GM12878 (cell line): ENCODE data around the gene HIC1. TPM values are rescaled to one million over a fixed set of nuclear protein-coding genes. Genes with fewer than 3 reads are reported as not detected.
A peak's percentile ranks its signal among the peaks of the same experiment; 100 is the strongest.

Experiments used
- ATAC-seq: fragments of 200-7000 bp; cut with Tn5 transposase; 3 replicates; pipeline ENCODE4 v1.9.1; 2020; ENCODE audit warnings: mild to moderate bottlenecking, moderate library complexity
- BruUV-seq: library from RNA; stranded (reverse); fragments of 400-500 nt; replicated peaks from 2 replicates; lab custom pipeline; 2021; lab: Mats Ljungman, UMichigan
- CTCF ChIA-PET: fragments of 300-600 bp; sonication (Branson Sonifier 250); formaldehyde crosslinking; extraction: SDS; loops from one replicate; lab custom pipeline; 2021; ENCODE audit warnings: inconsistent platforms; lab: Yijun Ruan, JAX
- POLR2A ChIA-PET: fragments of 350-600 bp; formaldehyde crosslinking; extraction: SDS; loops from one replicate; lab custom pipeline; 2021; ENCODE audit warnings: inconsistent platforms; lab: Charles Lee
- RAD21 ChIA-PET: fragments of 300-600 bp; sonication (Branson Sonifier 250); formaldehyde crosslinking; loops from one replicate; lab custom pipeline; 2023; ENCODE audit warnings: antibody characterized with exemption; ENCODE audit not compliant: unreplicated experiment; lab: Charles Lee
- SMC1A ChIA-PET: fragments of 300-600 bp; sonication (Branson Sonifier 250); formaldehyde crosslinking; loops from one replicate; lab custom pipeline; 2023; ENCODE audit not compliant: unreplicated experiment, uncharacterized antibody; lab: Charles Lee
- DNase-seq: peaks from one replicate; pipeline ENCODE4 v3.0.0-alpha.2; 2011; ENCODE audit warnings: low read depth, low spot score
- FAIRE-seq: peaks from 3 replicates; lab custom pipeline; 2011; peaks lifted over from hg19 to GRCh38; lab: Jason Lieb, UNC
- H2AFZ ChIP-seq: 2 replicates; pipeline ENCODE4 v1.6.0; 2011; ENCODE audit warnings: low read depth, low read length, control low read depth; ENCODE audit not compliant: control insufficient read depth
- H3K27ac ChIP-seq: 2 replicates; pipeline ENCODE4 v1.5.1; 2011; ENCODE audit warnings: control low read depth; ENCODE audit not compliant: control insufficient read depth, insufficient read depth
- H3K27me3 ChIP-seq, 2 experiments: replicated peaks in 1 of 2; 2 replicates each; pipeline versions ENCODE4 v1.6.0 to v1.6.1; 2011; ENCODE audit warnings: low read length in 1 of 2; ENCODE audit not compliant: control insufficient read depth in 2 of 2, insufficient read depth in 2 of 2
- H3K36me3 ChIP-seq, 2 experiments: 2 replicates each; pipeline ENCODE4 v1.5.1; 2011; ENCODE audit warnings: low read length in 1 of 2; ENCODE audit not compliant: control insufficient read depth in 2 of 2, insufficient read depth in 2 of 2
- H3K4me1 ChIP-seq: 2 replicates; pipeline ENCODE4 v1.6.1; 2011; ENCODE audit warnings: mild to moderate bottlenecking, low read length, moderate library complexity, mixed read lengths; ENCODE audit not compliant: control insufficient read depth, insufficient read depth
- H3K4me2 ChIP-seq: 2 replicates; pipeline ENCODE4 v1.6.0; 2011; ENCODE audit warnings: control low read depth; ENCODE audit not compliant: control insufficient read depth, insufficient read depth
- H3K4me3 ChIP-seq: fragments of 200-600 bp; sonication (generic); 2 replicates; pipeline ENCODE4 v1.5.1; 2016
- H3K79me2 ChIP-seq: 2 replicates; pipeline ENCODE4 v1.6.0; 2011; ENCODE audit warnings: low read length; ENCODE audit not compliant: control insufficient read depth, insufficient read depth
- H3K9ac ChIP-seq: 2 replicates; pipeline ENCODE4 v1.8.0; 2011; ENCODE audit warnings: low read length, control low read depth, mixed read lengths; ENCODE audit not compliant: control insufficient read depth, insufficient read depth
- H3K9me3 ChIP-seq: replicated peaks from 3 replicates; pipeline ENCODE4 v1.5.1; 2011; ENCODE audit warnings: mild to moderate bottlenecking, low read length; ENCODE audit not compliant: control insufficient read depth, insufficient read depth
- H4K20me1 ChIP-seq: 2 replicates; pipeline ENCODE4 v1.6.0; 2011; ENCODE audit not compliant: control insufficient read depth, insufficient read depth
- ATF7 ChIP-seq: fragments of 450-650 bp; IDR thresholded peaks from 2 replicates; pipeline ENCODE4 v1.6.1; 2016; ENCODE audit warnings: low read depth, mild to moderate bottlenecking
- CEBPB ChIP-seq, 2 experiments: fragments of 150-350 bp in 1 of 2; IDR thresholded peaks; 2 replicates each; pipeline ENCODE4 v1.6.1; 2012 to 2014; ENCODE audit warnings: low read depth in 2 of 2, low read length in 2 of 2, borderline replicate concordance in 1 of 2, inconsistent platforms in 1 of 2
- CREM ChIP-seq: IDR thresholded peaks from 2 replicates; pipeline ENCODE4 v1.6.1; 2014; ENCODE audit warnings: antibody characterized with exemption, low read depth
- EGR1 ChIP-seq, 2 experiments: IDR thresholded peaks; 1 replicate in 1 of 2; 2 replicates in 1 of 2; pipeline ENCODE4 v1.6.1; 2011 to 2012; ENCODE audit warnings: low read depth in 2 of 2, low read length in 2 of 2, borderline replicate concordance in 1 of 2, mild to moderate bottlenecking in 1 of 2, moderate library complexity in 1 of 2
- ETV6 ChIP-seq, 2 experiments: fragments of 450-650 bp in 1 of 2; IDR thresholded peaks in 1 of 2; conservative IDR thresholded peaks in 1 of 2; 2 replicates each; pipeline ENCODE4 v1.6.1; 2014; ENCODE audit warnings: antibody characterized with exemption in 1 of 2, borderline replicate concordance in 1 of 2, low read depth in 1 of 2, mild to moderate bottlenecking in 1 of 2, moderate library complexity in 1 of 2
- GATAD2B ChIP-seq: fragments of 450-650 bp; conservative IDR thresholded peaks from 2 replicates; pipeline ENCODE4 v1.6.1; 2017; ENCODE audit warnings: low read depth, mild to moderate bottlenecking, moderate library complexity
- IRF4 ChIP-seq: IDR thresholded peaks from 2 replicates; pipeline ENCODE4 v1.6.1; 2011; ENCODE audit warnings: low read depth, low read length
- LARP7 ChIP-seq: fragments of 450-650 bp; IDR thresholded peaks from 2 replicates; pipeline ENCODE4 v1.6.1; 2017; ENCODE audit warnings: mild to moderate bottlenecking
- MLLT1 ChIP-seq: fragments of 450-650 bp; IDR thresholded peaks from 2 replicates; pipeline ENCODE4 v1.6.1; 2016; ENCODE audit warnings: mild to moderate bottlenecking
- MTA3 ChIP-seq: IDR thresholded peaks from 2 replicates; pipeline ENCODE4 v1.6.1; 2012; ENCODE audit warnings: low read length, inconsistent platforms, borderline replicate concordance
- NKRF ChIP-seq: fragments of 450-650 bp; conservative IDR thresholded peaks from 2 replicates; pipeline ENCODE4 v1.6.1; 2017; ENCODE audit warnings: mild to moderate bottlenecking, moderate library complexity
- POLR2A ChIP-seq: IDR thresholded peaks from 2 replicates; pipeline ENCODE4 v1.6.1; 2011; ENCODE audit warnings: low read depth, mild to moderate bottlenecking, low read length
- POLR2AphosphoS5 ChIP-seq: IDR thresholded peaks from 2 replicates; pipeline ENCODE4 v1.6.1; 2011; ENCODE audit warnings: mild to moderate bottlenecking, low read length, inconsistent platforms
- RB1 ChIP-seq: fragments of 450-650 bp; formaldehyde crosslinking; IDR thresholded peaks from 2 replicates; pipeline ENCODE4 v1.6.1; 2017; ENCODE audit warnings: mild to moderate bottlenecking, borderline replicate concordance
- SIN3A ChIP-seq: IDR thresholded peaks from 2 replicates; pipeline ENCODE4 v1.6.1; 2012; ENCODE audit warnings: low read depth, low read length, improper control_type of control experiment
- WRNIP1 ChIP-seq: IDR thresholded peaks from 2 replicates; pipeline ENCODE4 v1.6.1; 2011; ENCODE audit warnings: low read depth, low read length, improper control_type of control experiment, borderline replicate concordance
- YY1 ChIP-seq: IDR thresholded peaks from 2 replicates; pipeline ENCODE4 v1.6.1; 2011; ENCODE audit warnings: low read depth, mild to moderate bottlenecking, low read length
- ZNF207 ChIP-seq: fragments of 450-650 bp; IDR thresholded peaks from 2 replicates; pipeline ENCODE4 v1.6.1; 2014; ENCODE audit warnings: antibody characterized with exemption, mild to moderate bottlenecking, borderline replicate concordance
- WGBS: methylation state at CpG from one replicate; pipeline ENCODE4 v1.1.6; 2016; ENCODE audit warnings: low lambda C conversion rate; ENCODE audit not compliant: insufficient replicate concordance, insufficient coverage; ENCODE audit errors: missing lambda C conversion rate; 5-methylcytosine and 5-hydroxymethylcytosine counted together
- in situ Hi-C: fragments of 300-500 bp; cut with MboI; formaldehyde crosslinking; loops from 9 replicates; pipeline ENCODE4 v1.14.3; 2018; ENCODE audit warnings: mixed read lengths
- intact Hi-C: fragments of 100-400 bp; cut with micrococcal nuclease; formaldehyde crosslinking; loops from one replicate; pipeline ENCODE4 v1.14.2; 2022; ENCODE audit not compliant: unreplicated experiment
- polyA plus RNA-seq, 11 experiments: library from polyadenylated mRNA; depleted of rRNA in 4 of 11; unstranded in 6 of 11; stranded (reverse) in 5 of 11; fragments of >200 nt; fragmentation: Nextera tagmentation in 4 of 11; fragmentation: Illumina TruSeq in 1 of 11; extraction: Ambion mirVana in 4 of 11; extraction: Trizol in 1 of 11; gene quantifications; 1 replicate in 1 of 11; 2 replicates in 10 of 11; pipeline versions ENCODE4 v1.2.1 to v1.2.3, GENCODE V29; 2011 to 2016; ENCODE audit warnings: inconsistent platforms in 2 of 11, missing spikeins in 2 of 11, low read depth in 1 of 11
- total RNA-seq, 4 experiments: library from RNA; depleted of rRNA in 3 of 4; stranded (reverse); fragments of >200 nt in 3 of 4; fragmentation: Illumina TruSeq in 1 of 4; extraction: Trizol in 1 of 4; gene quantifications; 2 replicates each; pipeline versions ENCODE4 v1.2.1 to v1.2.3, GENCODE V29; 2013 to 2021

The HIC1 gene
- total and polyA plus RNA-seq, 10 of the 15 experiments (the other 5 are each of a cell fraction or from before 2014, with no cell fraction given) = 0.11 to 61.1 (median 4.9) TPM

GRCh38 chr17:2054262-2054511 lies 716 bp upstream of the HIC1 start (continued):
- TF ChIP-seq ATF7 (0 out of 2 replicates have a peak, but pooled peaks have one; percentile 40), MTA3 (no peak), ETV6 (conservative IDR thresholded peaks at IDR 0.05 in 1 of 2, IDR thresholded peaks at IDR 0.05 in 1 of 2; ENCODE audit: borderline replicate concordance in 1 of 2, low read depth in 1 of 2) (0 out of 4 replicates have a peak, but pooled peaks of 1 of the 2 experiments have one; percentile 20), EGR1 (IDR thresholded peaks at IDR 0.05; ENCODE audit: borderline replicate concordance in 1 of 2, low read depth in 2 of 2, low read length in 2 of 2) (no peak), CREM (no peak)

- Histone ChIP-seq H3K4me1 (peaks cover 22% of the 10 kb centered on the region), H3K79me2 (peaks cover 59% of the 10 kb centered on the region), H3K4me3 (peak overlapping the region; percentile 95), H2AFZ (peak overlapping the region; percentile 19), H3K27ac (peak overlapping the region; percentile 84), H3K36me3 (peaks cover 4 to 16% of the 10 kb centered on the region in 2 experiments), H4K20me1 (no peaks in the 10 kb centered on the region), H3K9me3 (no peaks in the 10 kb centered on the region; the same call in 2 of the 3 replicates), H3K9ac (peak overlapping the region; percentile 89), H3K4me2 (peak overlapping the region; percentile 81; the same call in 1 of the 2 replicates), H3K27me3 (peaks cover 2% of the 10 kb centered on the region in 2 experiments; a peak in 3 of 4 replicates)
- ChIA-PET SMC1A (interaction anchor here (0.7 to 8.6 kb wide), 19 partner anchors 13 to 227 kb away, joined by 3 to 141 read pairs (median 4); no protein-coding TSS in a partner anchor), CTCF (interaction anchor here (0.7 to 8.4 kb wide), 42 partner anchors 14 to 361 kb away, joined by 3 to 265 read pairs (median 4); partner anchors contain the start of genes SMG6, SRR and TSR1), POLR2A (interaction anchor here (0.6 to 6.7 kb wide), 18 partner anchors 10 to 339 kb away, joined by 3 to 61 read pairs (median 4); no protein-coding TSS in a partner anchor), RAD21 (interaction anchor here (0.8 to 8.4 kb wide), 33 partner anchors 9 to 361 kb away, joined by 3 to 271 read pairs (median 6); partner anchors contain the start of gene TSR1)
- BruUV-seq = no TSS peak
- FAIRE-seq (no peak), ATAC-seq (peak; percentile 3), DNase-seq (no peak)
- in situ Hi-C loops (no loop called here), intact Hi-C loops (loop anchor here (5.0 kb wide), 1 partner anchor 37 kb away; no protein-coding TSS in a partner anchor)
- WGBS = 2% methylated on average over 27 of the region's 113 CpGs
- TF ChIP-seq POLR2A = peak; percentile 33
- TF ChIP-seq MLLT1 = no peak
- TF ChIP-seq NKRF = peak; percentile 14
- no peak for TF ChIP-seq ZNF207
- TF ChIP-seq YY1 = peak; percentile 1; the same call in 1 of the 2 replicates
- 0 out of 2 replicates have a peak, but pooled peaks have one; percentile 11 for TF ChIP-seq SIN3A
- TF ChIP-seq GATAD2B = 0 out of 2 replicates have a peak, but pooled peaks have one; percentile 19
- TF ChIP-seq POLR2AphosphoS5 = peak; percentile 26; the same call in 1 of the 2 replicates
- TF ChIP-seq CEBPB (IDR thresholded peaks at IDR 0.05; ENCODE audit: borderline replicate concordance in 1 of 2, low read depth in 2 of 2, low read length in 2 of 2) = no peak
- TF ChIP-seq LARP7 = peak; percentile 2; the same call in 1 of the 2 replicates
- no peak for TF ChIP-seq WRNIP1
- TF ChIP-seq RB1 = no peak
- TF ChIP-seq IRF4 = no peak
Measured at GRCh38 chr17:2055292-2056205, 646 bp downstream of the HIC1 start.
